B cell (primary cell): ENCODE results near the gene FAM131B. TPM values are rescaled to one million over a fixed set of nuclear protein-coding genes. Genes with fewer than 3 reads are reported as not detected.

Experiments used
- ATAC-seq: fragments of 200-7000 bp; cut with Tn5 transposase; one replicate; pipeline ENCODE4 v1.10.0; 2021; ENCODE audit warnings: low read depth, mild to moderate bottlenecking, moderate number of reproducible peaks, moderate library complexity
- CTCF ChIA-PET: fragments of 350-600 bp; sonication (Branson Sonifier 250); formaldehyde crosslinking; loops from one replicate; lab custom pipeline; 2021; ENCODE audit warnings: antibody characterized with exemption, inconsistent platforms; lab: Charles Lee
- POLR2A ChIA-PET: fragments of 350-600 bp; sonication (Branson Sonifier 250); formaldehyde crosslinking; loops from one replicate; lab custom pipeline; 2021; ENCODE audit warnings: antibody characterized with exemption; lab: Charles Lee
- DNase-seq: peaks from one replicate; pipeline ENCODE4 v3.0.0; 2013
- H2AFZ ChIP-seq: 2 replicates; pipeline ENCODE4 v1.6.1; 2012; ENCODE audit warnings: mild to moderate bottlenecking, low read depth, low read length; ENCODE audit not compliant: insufficient read depth, poor library complexity, severe bottlenecking
- H3K27ac ChIP-seq, 2 donors: 1 replicate in 1 of 2; 2 replicates in 1 of 2; pipeline ENCODE4 v1.5.1; 2012 to 2013; ENCODE audit warnings: low read length in 2 of 2, mild to moderate bottlenecking in 2 of 2, moderate library complexity in 1 of 2
- H3K27me3 ChIP-seq, 4 experiments: fragments of 200-600 bp in 1 of 4; sonication (generic) in 1 of 4; replicated peaks in 1 of 4; 1 replicate in 2 of 4; 2 replicates in 2 of 4; pipeline versions ENCODE4 v1.6.1 to v1.7.0; 2013 to 2016; ENCODE audit warnings: low read length in 3 of 4, mild to moderate bottlenecking in 2 of 4, mixed read lengths in 1 of 4, moderate library complexity in 1 of 4; ENCODE audit not compliant: insufficient read depth in 4 of 4, control insufficient read depth in 3 of 4; ENCODE audit errors: control extremely low read depth in 1 of 4
- H3K36me3 ChIP-seq, 2 experiments: replicated peaks in 1 of 2; 1 replicate in 1 of 2; 2 replicates in 1 of 2; pipeline versions ENCODE4 v1.6.1 to v1.7.1; 2013; ENCODE audit warnings: low read length in 1 of 2; ENCODE audit not compliant: insufficient read depth in 2 of 2, control insufficient read depth in 1 of 2; ENCODE audit errors: control extremely low read depth in 1 of 2, extremely low read depth in 1 of 2
- H3K4me1 ChIP-seq, 2 donors: fragments of 200-600 bp in 1 of 2; sonication (generic) in 1 of 2; 1 replicate in 1 of 2; 2 replicates in 1 of 2; pipeline versions ENCODE4 v1.5.1 to v1.6.1; 2013 to 2017; ENCODE audit warnings: low read length in 2 of 2; ENCODE audit not compliant: control insufficient read depth in 2 of 2, insufficient read depth in 2 of 2
- H3K4me2 ChIP-seq: replicated peaks from 2 replicates; pipeline ENCODE3; 2012; ENCODE audit warnings: mild to moderate bottlenecking, low read depth, low read length; ENCODE audit not compliant: poor library complexity, severe bottlenecking
- H3K4me3 ChIP-seq, 5 experiments: fragments of 200-600 bp in 1 of 5; sonication (generic) in 1 of 5; 1 replicate in 3 of 5; 2 replicates in 2 of 5; pipeline versions ENCODE4 v1.5.1 to v1.7.0; 2011 to 2016; ENCODE audit warnings: low read length in 4 of 5, mild to moderate bottlenecking in 4 of 5, low read depth in 2 of 5, control low read depth in 1 of 5, moderate library complexity in 1 of 5; ENCODE audit not compliant: insufficient read depth in 1 of 5; ENCODE audit errors: control extremely low read depth in 1 of 5, extremely low read depth in 1 of 5
- H3K79me2 ChIP-seq: fragments of 200-600 bp; sonication (generic); one replicate; pipeline ENCODE4 v1.6.0; 2016; ENCODE audit warnings: low read length; ENCODE audit not compliant: control insufficient read depth, insufficient read depth
- H3K9ac ChIP-seq: fragments of 200-600 bp; sonication (generic); 2 replicates; pipeline ENCODE4 v1.6.1; 2017; ENCODE audit warnings: mild to moderate bottlenecking, low read length, moderate library complexity
- H3K9me3 ChIP-seq, 3 donors: one replicate each; pipeline versions ENCODE4 v1.6.1 to v1.7.1; 2013; ENCODE audit warnings: low read length in 2 of 3; ENCODE audit not compliant: control insufficient read depth in 2 of 3, insufficient read depth in 1 of 3; ENCODE audit errors: control extremely low read depth in 1 of 3
- H4K20me1 ChIP-seq: 2 replicates; pipeline ENCODE4 v1.6.0; 2012; ENCODE audit warnings: mild to moderate bottlenecking, low read length; ENCODE audit not compliant: insufficient read depth, control insufficient read depth, poor library complexity, severe bottlenecking
- H3K27ac Mint-ChIP-seq: one replicate; pipeline ENCODE4 v1.8.0; 2021; ENCODE audit warnings: mixed read lengths
- H3K27me3 Mint-ChIP-seq: one replicate; pipeline ENCODE4 v1.8.0; 2021; ENCODE audit warnings: mixed read lengths
- H3K4me1 Mint-ChIP-seq: one replicate; pipeline ENCODE4 v1.8.0; 2021; ENCODE audit warnings: mixed read lengths
- H3K4me3 Mint-ChIP-seq: one replicate; pipeline ENCODE4 v1.8.0; 2021; ENCODE audit warnings: mixed read lengths
- H3K9me3 Mint-ChIP-seq: one replicate; pipeline ENCODE4 v1.8.0; 2022; ENCODE audit warnings: mixed read lengths; ENCODE audit not compliant: insufficient read depth
- EZH2 ChIP-seq: IDR thresholded peaks from 2 replicates; pipeline ENCODE4 v1.6.1; 2012; ENCODE audit warnings: borderline replicate concordance, low read depth, mild to moderate bottlenecking, moderate library complexity, low read length; ENCODE audit not compliant: insufficient read depth, poor library complexity, severe bottlenecking
- WGBS: methylation state at CpG from one replicate; pipeline ENCODE4 v1.1.5; 2013; ENCODE audit warnings: missing lambda C conversion rate; ENCODE audit not compliant: insufficient coverage; 5-methylcytosine and 5-hydroxymethylcytosine counted together
- intact Hi-C: fragments of 100-400 bp; cut with micrococcal nuclease; formaldehyde crosslinking; loops from one replicate; pipeline ENCODE4 v1.10.0; 2022
- polyA plus RNA-seq: library from polyadenylated mRNA; depleted of rRNA; stranded (reverse); fragments of >200 nt; gene quantifications from 2 replicates; pipeline ENCODE4 v1.2.3, GENCODE V29; 2012
- total RNA-seq, 2 donors: library from RNA; stranded (reverse); fragments of 120-200 nt in 1 of 2; gene quantifications; 1 replicate in 1 of 2; 2 replicates in 1 of 2; pipeline versions ENCODE4 v1.2.3 to v1.2.4, GENCODE V29; 2013 to 2022
- TF ChIP-seq, protein P1 (sequence below): fragments of 200-600 bp; IDR thresholded peaks from one replicate; pipeline ENCODE4 v1.8.0; 2022; ENCODE audit warnings: antibody characterized with exemption, mild to moderate bottlenecking

FAM131B gene
- total and polyA plus RNA-seq, 2 donors (not counting 1 experiment from before 2014, with no cell fraction given): 0.05 TPM; not detected in 1

DNA sequence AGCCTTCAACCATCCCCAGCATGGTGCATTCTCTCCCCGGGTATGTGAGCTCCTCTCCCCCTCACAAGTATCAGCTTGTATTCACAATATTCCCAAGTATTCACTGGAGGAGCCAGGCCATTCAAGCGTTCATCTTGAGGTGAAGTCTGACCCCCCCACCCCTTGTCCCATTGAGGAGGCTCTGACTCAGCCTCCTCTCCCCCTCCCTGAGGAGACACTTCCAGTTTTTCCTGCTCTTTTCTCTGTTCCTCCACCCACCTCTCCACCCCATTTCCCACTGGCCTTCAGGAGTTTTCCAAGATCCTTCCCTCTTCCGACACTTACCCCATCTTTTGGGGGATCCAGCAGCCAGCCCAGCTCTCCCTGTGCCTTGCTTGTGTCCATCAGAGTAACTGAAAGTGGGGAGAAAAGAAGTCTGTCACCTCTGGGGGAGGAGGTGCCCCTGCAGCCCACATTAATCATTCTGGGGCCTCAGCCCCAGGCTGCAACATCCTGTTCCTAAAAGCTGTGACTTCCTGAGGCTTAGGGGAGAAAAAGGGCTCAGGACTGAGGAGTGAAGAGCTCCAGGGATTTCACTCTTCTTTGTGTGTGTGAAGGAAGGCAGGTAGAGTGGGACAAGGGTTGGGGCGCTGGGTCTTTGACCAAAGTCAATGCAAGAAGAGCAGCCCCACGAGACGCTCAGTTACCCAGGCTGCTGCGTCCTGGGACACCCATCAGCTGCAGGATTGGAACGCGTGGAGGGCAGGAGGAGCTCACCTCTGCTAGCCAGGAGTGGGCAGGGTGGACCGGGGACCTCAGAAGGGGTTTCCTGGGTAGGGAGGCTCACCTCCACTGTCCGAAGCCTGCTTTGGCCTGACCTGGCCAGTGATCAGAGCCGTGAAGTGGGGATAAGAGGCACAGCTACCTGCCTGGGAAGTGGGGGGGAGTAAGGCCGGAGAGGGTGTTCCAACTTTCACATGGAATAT lies 45.1 kb upstream of the FAM131B start:
- intact Hi-C loops: loop anchor here (2.0 kb wide), 1 partner anchor 27 kb away; the partner anchor contains the start of gene ZYX
- CTCF ChIA-PET: interaction anchor here (1.7 to 3.0 kb wide), 4 partner anchors 9 to 192 kb away, joined by 4 to 23 read pairs (median 16); no protein-coding TSS in a partner anchor
- H3K9me3 ChIP-seq: no peaks in the 10 kb centered on the region
- Mint-ChIP-seq H3K27me3 (peaks cover 24% of the 10 kb centered on the region), H3K4me1 (peaks cover 29% of the 10 kb centered on the region), H3K9me3 (no peaks in the 10 kb centered on the region), H3K4me3 (peak overlapping the region; percentile 69), H3K27ac (no peak overlapping the region)
- H3K4me1 ChIP-seq: peaks cover 27 to 29% of the 10 kb centered on the region in 2 donors
- 17% methylated on average over 12 of the region's 13 CpGs for WGBS
- H3K79me2 ChIP-seq: no peaks in the 10 kb centered on the region
- H3K27ac ChIP-seq: no peak overlapping the region
- ATAC-seq: no peak
- no peak for DNase-seq
- no peak overlapping the region for H3K9ac ChIP-seq
- no peak for TF ChIP-seq EZH2
- TF ChIP-seq, protein P1, sequence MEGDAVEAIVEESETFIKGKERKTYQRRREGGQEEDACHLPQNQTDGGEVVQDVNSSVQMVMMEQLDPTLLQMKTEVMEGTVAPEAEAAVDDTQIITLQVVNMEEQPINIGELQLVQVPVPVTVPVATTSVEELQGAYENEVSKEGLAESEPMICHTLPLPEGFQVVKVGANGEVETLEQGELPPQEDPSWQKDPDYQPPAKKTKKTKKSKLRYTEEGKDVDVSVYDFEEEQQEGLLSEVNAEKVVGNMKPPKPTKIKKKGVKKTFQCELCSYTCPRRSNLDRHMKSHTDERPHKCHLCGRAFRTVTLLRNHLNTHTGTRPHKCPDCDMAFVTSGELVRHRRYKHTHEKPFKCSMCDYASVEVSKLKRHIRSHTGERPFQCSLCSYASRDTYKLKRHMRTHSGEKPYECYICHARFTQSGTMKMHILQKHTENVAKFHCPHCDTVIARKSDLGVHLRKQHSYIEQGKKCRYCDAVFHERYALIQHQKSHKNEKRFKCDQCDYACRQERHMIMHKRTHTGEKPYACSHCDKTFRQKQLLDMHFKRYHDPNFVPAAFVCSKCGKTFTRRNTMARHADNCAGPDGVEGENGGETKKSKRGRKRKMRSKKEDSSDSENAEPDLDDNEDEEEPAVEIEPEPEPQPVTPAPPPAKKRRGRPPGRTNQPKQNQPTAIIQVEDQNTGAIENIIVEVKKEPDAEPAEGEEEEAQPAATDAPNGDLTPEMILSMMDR: no peak
- peaks cover 0 to 28% (median 13%) of the 10 kb centered on the region in 4 experiments for H3K27me3 ChIP-seq
- peak overlapping the region; percentile 57 for H2AFZ ChIP-seq
- no peaks in the 10 kb centered on the region for H3K36me3 ChIP-seq
- POLR2A ChIA-PET: interaction anchor here (1.0 to 1.4 kb wide), 2 partner anchors 26 to 27 kb away, joined by 3 to 4 read pairs; no protein-coding TSS in a partner anchor
- H3K4me2 ChIP-seq: peak overlapping the region; percentile 76
- H3K4me3 ChIP-seq: no peak overlapping the region
- no peaks in the 10 kb centered on the region for H4K20me1 ChIP-seq
